Hepatocyte (in vitro differentiated cells): Measurements from ENCODE around the gene DPP3. TPM values are rescaled to one million over a fixed set of nuclear protein-coding genes. Genes with fewer than 3 reads are reported as not detected.

ENCODE experiments used
- DNase-seq: peaks from one replicate; pipeline ENCODE4 v3.0.0-alpha.2; 2016; ENCODE audit warnings: low spot score
- H2AFZ ChIP-seq: fragments of 200-600 bp; sonication (generic); 2 replicates; pipeline ENCODE4 v1.6.0; 2016; ENCODE audit warnings: antibody characterized with exemption, mild to moderate bottlenecking
- H3K27ac ChIP-seq: fragments of 200-600 bp; sonication (generic); 2 replicates; pipeline ENCODE4 v1.5.1; 2016; ENCODE audit warnings: mild to moderate bottlenecking
- H3K27me3 ChIP-seq: fragments of 200-600 bp; sonication (generic); 2 replicates; pipeline ENCODE4 v1.6.1; 2016
- H3K36me3 ChIP-seq: fragments of 200-600 bp; sonication (generic); replicated peaks from 2 replicates; pipeline ENCODE4 v1.5.1; 2016; ENCODE audit warnings: low read depth; ENCODE audit not compliant: insufficient read depth
- H3K4me1 ChIP-seq: fragments of 200-600 bp; sonication (generic); 2 replicates; pipeline ENCODE4 v1.5.1; 2016; ENCODE audit warnings: mild to moderate bottlenecking, moderate library complexity; ENCODE audit not compliant: insufficient read depth
- H3K4me2 ChIP-seq: fragments of 200-600 bp; sonication (generic); 2 replicates; pipeline ENCODE4 v1.6.0; 2016
- H3K4me3 ChIP-seq: fragments of 200-600 bp; sonication (generic); 2 replicates; pipeline ENCODE4 v1.5.1; 2016; ENCODE audit warnings: mild to moderate bottlenecking
- H3K79me2 ChIP-seq: fragments of 200-600 bp; sonication (generic); 2 replicates; pipeline ENCODE4 v1.6.0; 2017; ENCODE audit warnings: mild to moderate bottlenecking
- H3K9me2 ChIP-seq: fragments of 200-600 bp; sonication (generic); replicated peaks from 2 replicates; pipeline ENCODE4 v1.6.0; 2017; ENCODE audit warnings: mild to moderate bottlenecking; ENCODE audit not compliant: insufficient read depth
- H3K9me3 ChIP-seq: fragments of 200-600 bp; sonication (generic); 2 replicates; pipeline ENCODE4 v1.5.1; 2016; ENCODE audit warnings: low read depth, mild to moderate bottlenecking
- H4K20me1 ChIP-seq: fragments of 200-600 bp; sonication (generic); 2 replicates; pipeline ENCODE4 v1.6.0; 2016; ENCODE audit warnings: mild to moderate bottlenecking; ENCODE audit not compliant: insufficient read depth, poor library complexity, severe bottlenecking
- CTCF ChIP-seq: fragments of 200-600 bp; sonication (generic); IDR thresholded peaks from 2 replicates; pipeline ENCODE4 v1.5.1; 2016; ENCODE audit warnings: antibody characterized with exemption, mild to moderate bottlenecking; ENCODE audit not compliant: poor library complexity
- EZH2 ChIP-seq: fragments of 200-600 bp; sonication (generic); IDR thresholded peaks from 2 replicates; pipeline ENCODE4 v1.6.1; 2016; ENCODE audit warnings: antibody characterized with exemption, mild to moderate bottlenecking, borderline replicate concordance
- EZH2phosphoT487 ChIP-seq: fragments of 200-600 bp; sonication (generic); IDR thresholded peaks from one replicate; pipeline ENCODE4 v1.6.1; 2018; ENCODE audit warnings: antibody characterized with exemption, mild to moderate bottlenecking, low read depth, moderate library complexity; ENCODE audit not compliant: unreplicated experiment, severe bottlenecking
- WGBS: methylation state at CpG from one replicate; pipeline ENCODE4 v1.1.6; 2016; ENCODE audit warnings: low lambda C conversion rate; ENCODE audit errors: missing lambda C conversion rate; 5-methylcytosine and 5-hydroxymethylcytosine counted together
- polyA plus RNA-seq: library from polyadenylated mRNA; unstranded; fragments of >200 nt; fragmentation: Nextera tagmentation; extraction: Ambion mirVana; gene quantifications from 2 replicates; pipeline ENCODE4 v1.2.1, GENCODE V29; 2016
- total RNA-seq: library from RNA; depleted of rRNA; stranded (reverse); fragments of >200 nt; gene quantifications from 2 replicates; pipeline ENCODE4 v1.2.3, GENCODE V29; 2014

The DPP3 gene
- total and polyA plus RNA-seq, 2 experiments from 2014 or later = 56.0 to 57.3 TPM

GRCh38 chr11:66454247-66454646 is 26.0 kb upstream of the DPP3 start:
- H3K4me3 ChIP-seq = no peak overlapping the region
- H3K79me2 ChIP-seq = no peaks in the 10 kb centered on the region
- peaks cover 4% of the 10 kb centered on the region for H3K27me3 ChIP-seq
- no peak overlapping the region for H3K4me2 ChIP-seq
- no peaks in the 10 kb centered on the region for H3K36me3 ChIP-seq
- H3K9me2 ChIP-seq = no peaks in the 10 kb centered on the region
- 58% methylated on average over 6 of the region's 6 CpGs for WGBS
- H3K9me3 ChIP-seq = no peaks in the 10 kb centered on the region
- H3K4me1 ChIP-seq = no peaks in the 10 kb centered on the region
- no peak overlapping the region for H2AFZ ChIP-seq
- no peaks in the 10 kb centered on the region for H4K20me1 ChIP-seq
- H3K27ac ChIP-seq = no peak overlapping the region
- no peak for TF ChIP-seq CTCF
- TF ChIP-seq EZH2 = no peak
- DNase-seq = no peak

GRCh38 chr11:66454828-66455227 is 25.4 kb upstream of the DPP3 start:
- Histone ChIP-seq H3K4me3 (no peak overlapping the region), H3K27me3 (peaks cover 4% of the 10 kb centered on the region), H4K20me1 (no peaks in the 10 kb centered on the region), H3K79me2 (no peaks in the 10 kb centered on the region), H3K27ac (no peak overlapping the region), H2AFZ (no peak overlapping the region), H3K9me2 (no peaks in the 10 kb centered on the region), H3K4me1 (no peaks in the 10 kb centered on the region), H3K9me3 (no peaks in the 10 kb centered on the region), H3K36me3 (no peaks in the 10 kb centered on the region), H3K4me2 (no peak overlapping the region)
- DNase-seq = no peak
- 74% methylated on average over 3 of the region's 3 CpGs for WGBS
- TF ChIP-seq EZH2 = no peak
- TF ChIP-seq CTCF = no peak
- no peak for TF ChIP-seq EZH2phosphoT487

GRCh38 chr11:66457826-66458225 is 22.4 kb upstream of the DPP3 start:
- peaks cover 4% of the 10 kb centered on the region for H3K27me3 ChIP-seq
- H3K36me3 ChIP-seq = no peaks in the 10 kb centered on the region
- H3K4me3 ChIP-seq = no peak overlapping the region
- H3K9me2 ChIP-seq = no peaks in the 10 kb centered on the region
- no peak overlapping the region for H3K4me2 ChIP-seq
- H2AFZ ChIP-seq = no peak overlapping the region
- no peak for DNase-seq
- no peaks in the 10 kb centered on the region for H3K79me2 ChIP-seq
- TF ChIP-seq CTCF (no peak), EZH2phosphoT487 (no peak), EZH2 (no peak)
- no peaks in the 10 kb centered on the region for H4K20me1 ChIP-seq
- H3K27ac ChIP-seq = no peak overlapping the region
- H3K9me3 ChIP-seq = no peaks in the 10 kb centered on the region
- no peaks in the 10 kb centered on the region for H3K4me1 ChIP-seq
- 94% methylated on average over 6 of the region's 6 CpGs for WGBS

- Histone ChIP-seq H4K20me1 (no peaks in the 10 kb centered on the region), H3K4me3 (no peak overlapping the region), H3K27me3 (peaks cover 4% of the 10 kb centered on the region), H2AFZ (no peak overlapping the region), H3K36me3 (no peaks in the 10 kb centered on the region), H3K79me2 (no peaks in the 10 kb centered on the region), H3K4me1 (no peaks in the 10 kb centered on the region), H3K9me2 (no peaks in the 10 kb centered on the region), H3K27ac (no peak overlapping the region), H3K4me2 (no peak overlapping the region), H3K9me3 (no peaks in the 10 kb centered on the region)
- no peak for TF ChIP-seq CTCF
- no peak for TF ChIP-seq EZH2
- no peak for TF ChIP-seq EZH2phosphoT487
- WGBS = 46% methylated on average over 5 of the region's 5 CpGs
- DNase-seq = no peak
These were observed 21.0 kb upstream of the DPP3 start for GRCh38 chr11:66459138-66459778.
